ENCODE measurements around the gene DPY19L3.

Gene DPY19L3

GRCh38 chr19:32457571-32458158, 52.1 kb downstream of the DPY19L3 start:
- TF ChIP-seq CTCF (IDR thresholded peaks at IDR 0.05) = no peak

GRCh38 chr19:32458500-32459123, 53.0 kb downstream of the DPY19L3 start:
- TF ChIP-seq CTCF (IDR thresholded peaks at IDR 0.05) = no peak

GRCh38 chr19:32459204-32459865, 53.8 kb downstream of the DPY19L3 start:
- TF ChIP-seq CTCF (IDR thresholded peaks at IDR 0.05) = no peak

- TF ChIP-seq CTCF (IDR thresholded peaks at IDR 0.05) = no peak
Measured at GRCh38 chr19:32460476-32460875, 54.9 kb downstream of the DPY19L3 start.

GRCh38 chr19:32464279-32464678, 58.7 kb downstream of the DPY19L3 start:
- TF ChIP-seq CTCF (IDR thresholded peaks at IDR 0.05) = peak; percentile 53

- TF ChIP-seq CTCF (IDR thresholded peaks at IDR 0.05) = no peak
Measured at GRCh38 chr19:32465176-32465575, 59.6 kb downstream of the DPY19L3 start.

- TF ChIP-seq CTCF (IDR thresholded peaks at IDR 0.05) = no peak
Measured at GRCh38 chr19:32469795-32470194, 64.2 kb downstream of the DPY19L3 start.

All from LNCAP (cell line).